Left lobe of liver (tissue), 2 donors: ENCODE data around the gene RAB3GAP2. TPM values are rescaled to one million over a fixed set of nuclear protein-coding genes. Genes with fewer than 3 reads are reported as not detected.
A peak's percentile ranks its signal among the peaks of the same experiment; 100 is the strongest.
"Not testable (repeated sequence)": the region's sequence is repeated elsewhere in the genome, so short reads cannot be mapped to it uniquely, and the experiment has no call there.

ENCODE experiments used
- ATAC-seq: fragments of 200-7000 bp; cut with Tn5 transposase; one replicate; pipeline ENCODE4 v1.9.1; 2020; ENCODE audit warnings: mild to moderate bottlenecking, moderate library complexity
- DNase-seq: peaks from one replicate; pipeline ENCODE4 v3.0.0-alpha.2; 2020; ENCODE audit warnings: low spot score
- total RNA-seq: library from RNA; stranded (reverse); gene quantifications from one replicate; pipeline ENCODE4 v1.2.1, GENCODE V29; 2021
- donor health status: DM: no; HTN: no; CAD: no; lungs with moderate emphysema.
- donor health status: DM: no; HTN: yes; CAD: no.

RAB3GAP2 gene
- 18.3 TPM for total RNA-seq

GRCh38 chr1:220272047-220272840 is at the start of gene RAB3GAP2:
Gene RAB3GAP2 (minus strand): TSS chr1:220272453. CDS start chr1:220272337, 116 bp downstream.
- DNase-seq = peak; percentile 98
- peak; percentile 94 for ATAC-seq

- ATAC-seq (no peak), DNase-seq (no peak)
Measured at GRCh38 chr1:220321758-220322157, 49.5 kb upstream of the RAB3GAP2 start.

GRCh38 chr1:220320709-220321108 is 48.5 kb upstream of the RAB3GAP2 start:
- DNase-seq (no peak), ATAC-seq (no peak)

- DNase-seq (no peak), ATAC-seq (no peak)
Measured at GRCh38 chr1:220318673-220319072, 46.4 kb upstream of the RAB3GAP2 start.

- DNase-seq = no peak
- no peak for ATAC-seq
Measured at GRCh38 chr1:220317161-220317560, 44.9 kb upstream of the RAB3GAP2 start.

GRCh38 chr1:220316305-220316704 is 44.1 kb upstream of the RAB3GAP2 start:
- DNase-seq = no peak
- ATAC-seq = no peak

GRCh38 chr1:220315070-220315839 is 43.0 kb upstream of the RAB3GAP2 start:
- no peak for DNase-seq

GRCh38 chr1:220313576-220313975 is 41.3 kb upstream of the RAB3GAP2 start:
- ATAC-seq (no peak), DNase-seq (no peak)

More at GRCh38 chr1:220315070-220315839, 43.0 kb upstream of the RAB3GAP2 start:
- no peak for ATAC-seq

GRCh38 chr1:220310147-220310546 is 37.9 kb upstream of the RAB3GAP2 start:
- not testable (repeated sequence) for DNase-seq, ATAC-seq

- DNase-seq (no peak), ATAC-seq (no peak)
Measured at GRCh38 chr1:220307607-220308006, 35.4 kb upstream of the RAB3GAP2 start.

GRCh38 chr1:220306339-220306738 is 34.1 kb upstream of the RAB3GAP2 start:
- no peak for ATAC-seq
- DNase-seq = no peak

- DNase-seq = no peak
- no peak for ATAC-seq
Measured at GRCh38 chr1:220303871-220304270, 31.6 kb upstream of the RAB3GAP2 start.

- no peak for DNase-seq
- no peak for ATAC-seq
Measured at GRCh38 chr1:220301630-220302029, 29.4 kb upstream of the RAB3GAP2 start.

- DNase-seq (peak; percentile 48), ATAC-seq (peak; percentile 75)
Measured at GRCh38 chr1:220300442-220301121, 28.3 kb upstream of the RAB3GAP2 start.

- ATAC-seq (no peak), DNase-seq (no peak)
Measured at GRCh38 chr1:220299337-220299736, 27.1 kb upstream of the RAB3GAP2 start.

- no peak for DNase-seq
- no peak for ATAC-seq
Measured at GRCh38 chr1:220298470-220299205, 26.4 kb upstream of the RAB3GAP2 start.

GRCh38 chr1:220296981-220297380 is 24.7 kb upstream of the RAB3GAP2 start:
- ATAC-seq (no peak), DNase-seq (no peak)

GRCh38 chr1:220294846-220295301 is 22.6 kb upstream of the RAB3GAP2 start:
- ATAC-seq = no peak
- no peak for DNase-seq

- ATAC-seq (no peak), DNase-seq (no peak)
Measured at GRCh38 chr1:220291580-220291979, 19.3 kb upstream of the RAB3GAP2 start.

GRCh38 chr1:220290140-220290761 is 18.0 kb upstream of the RAB3GAP2 start:
- ATAC-seq (no peak), DNase-seq (no peak)
